Body of pancreas (tissue), 4 donors: ENCODE measurements around the gene SNRK.

Experiments
- CTCF ChIP-seq, 7 experiments: fragments of 450-650 bp in 4 of 7; fragments of 200-600 bp in 3 of 7; sonication (generic) in 3 of 7; IDR thresholded peaks; one replicate each; pipeline ENCODE4 v1.5.1; 2016 to 2019; ENCODE audit warnings: antibody characterized with exemption in 7 of 7
- POLR2A ChIP-seq, 3 donors: fragments of 450-650 bp; IDR thresholded peaks; one replicate each; pipeline ENCODE4 v1.6.1; 2016; ENCODE audit warnings: antibody characterized with exemption in 3 of 3, mild to moderate bottlenecking in 2 of 3

- TF ChIP-seq CTCF (IDR thresholded peaks at IDR 0.05) (peak in 1 of 7 experiments; percentile 8), POLR2A (IDR thresholded peaks at IDR 0.05) (no peak)
Measured at GRCh38 chr3:43286841-43287499, 630 bp downstream of the SNRK start.
